HG03025 (cell line): ENCODE measurements around the gene ZNHIT1.
"Not testable (repeated sequence)": the region's sequence is repeated elsewhere in the genome, so short reads cannot be mapped to it uniquely, and the experiment has no call there.

Experiments
- ATAC-seq: cut with Tn5 transposase; IDR thresholded peaks from one replicate; pipeline ENCODE4 v1.9.1; 2021; ENCODE audit warnings: mild to moderate bottlenecking, moderate library complexity; ENCODE audit not compliant: unreplicated experiment, low FRiP score

The ZNHIT1 gene

GRCh38 chr7:101186194-101186593 is 31.8 kb upstream of the ZNHIT1 start:
- ATAC-seq = no peak

DNA sequence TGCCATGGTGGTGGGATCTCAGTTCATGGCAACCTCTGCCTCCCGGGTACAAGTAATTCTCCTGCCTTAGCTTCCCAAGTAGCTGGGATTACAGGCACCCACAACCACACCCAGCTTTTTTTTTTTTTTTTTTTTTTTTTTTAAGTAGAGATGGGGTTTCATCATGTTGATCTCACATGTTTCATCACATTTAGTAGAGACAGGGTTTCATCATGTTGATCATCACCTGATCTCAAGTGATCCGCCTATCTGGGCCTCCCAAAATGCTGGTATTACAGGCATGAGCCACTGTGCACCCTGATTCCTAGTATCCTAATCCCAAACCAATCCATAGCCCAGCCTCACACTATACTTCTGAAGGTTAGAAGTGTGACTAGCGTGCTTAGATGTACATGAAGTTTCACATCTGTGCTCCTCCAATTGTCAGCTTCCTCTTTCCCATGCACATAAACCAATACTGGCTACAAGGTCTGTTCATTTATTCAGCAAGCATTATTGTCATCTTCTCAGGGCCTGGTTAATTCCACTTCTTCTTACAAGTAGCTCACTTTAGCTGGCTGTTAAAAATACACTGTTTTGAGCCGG is 31.0 kb upstream of the ZNHIT1 start:
- no peak for ATAC-seq

- ATAC-seq = no peak
Measured at GRCh38 chr7:101189109-101189508, 28.9 kb upstream of the ZNHIT1 start.

DNA sequence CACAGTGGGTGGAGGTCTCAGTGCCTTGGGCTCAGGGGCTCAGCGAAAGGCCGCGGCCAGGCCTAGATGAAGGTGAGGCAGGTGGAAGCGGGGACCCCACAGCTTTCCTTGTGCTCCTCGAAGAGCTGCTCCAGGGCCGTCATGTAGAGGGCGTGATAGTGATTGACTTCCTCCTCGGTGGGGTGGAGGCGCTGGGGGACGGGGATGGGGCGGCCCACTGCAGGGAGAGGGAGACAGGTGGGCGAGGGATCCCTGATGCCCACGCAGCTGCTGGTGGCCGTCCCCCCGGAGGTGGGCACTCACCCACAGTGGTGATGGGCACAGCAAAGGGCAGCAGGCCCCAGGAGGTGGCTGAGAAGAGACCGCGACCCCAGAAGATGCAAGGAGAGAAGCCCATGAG is 22.1 kb upstream of the ZNHIT1 start:
- ATAC-seq = no peak

- no peak for ATAC-seq
Measured at GRCh38 chr7:101197991-101198390, 20.0 kb upstream of the ZNHIT1 start.

DNA sequence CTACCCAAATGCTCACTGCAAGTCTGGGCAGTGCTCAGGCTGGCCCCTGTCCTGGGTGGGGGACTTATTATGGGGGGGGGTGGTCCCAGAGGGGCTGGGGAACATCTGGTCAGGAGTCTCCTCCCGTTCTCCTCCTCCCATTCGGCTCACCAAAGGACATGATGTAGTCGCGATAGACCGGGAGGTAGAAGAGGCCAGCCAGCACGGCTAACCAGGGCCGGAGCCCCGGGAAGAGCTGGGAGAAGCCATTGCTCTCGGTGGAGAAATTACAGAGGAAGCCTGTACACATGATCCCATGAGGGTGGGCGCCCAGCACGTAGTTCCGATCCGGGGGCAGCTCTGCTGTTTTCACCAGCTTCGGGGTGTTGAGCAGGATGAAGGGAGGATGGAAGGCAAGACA is 19.5 kb upstream of the ZNHIT1 start:
- no peak for ATAC-seq

DNA sequence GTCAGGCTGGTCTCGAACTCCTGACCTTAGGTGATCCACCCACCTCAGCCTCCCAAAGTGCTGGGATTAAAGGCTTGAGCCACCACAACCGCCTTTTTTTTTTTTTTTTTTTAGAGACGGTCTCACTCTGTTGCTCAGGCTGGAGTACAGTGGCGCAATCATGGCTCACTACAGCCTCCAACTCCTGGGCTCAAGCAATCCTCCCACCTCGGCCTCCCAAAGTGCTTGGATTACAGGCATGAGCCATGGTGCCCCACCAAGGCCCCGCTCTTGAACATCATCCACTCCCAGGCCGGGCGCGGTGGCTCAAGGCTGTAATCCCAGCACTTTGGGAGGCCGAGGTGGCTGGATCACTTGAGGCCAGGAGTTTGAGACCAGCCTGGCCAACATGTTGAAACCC is 18.4 kb upstream of the ZNHIT1 start:
- ATAC-seq = not testable (repeated sequence)

- no peak for ATAC-seq
Measured at GRCh38 chr7:101200504-101200861, 17.5 kb upstream of the ZNHIT1 start.

GRCh38 chr7:101200862-101201599 is 16.9 kb upstream of the ZNHIT1 start, which contains the start of gene MOGAT3:
Gene MOGAT3, minus strand, starts transcription at chr7:101201036. Its CDS starts 182 bp downstream, at chr7:101200854.
- no peak for ATAC-seq

GRCh38 chr7:101201695-101202602 is 16.0 kb upstream of the ZNHIT1 start:
- no peak for ATAC-seq

DNA sequence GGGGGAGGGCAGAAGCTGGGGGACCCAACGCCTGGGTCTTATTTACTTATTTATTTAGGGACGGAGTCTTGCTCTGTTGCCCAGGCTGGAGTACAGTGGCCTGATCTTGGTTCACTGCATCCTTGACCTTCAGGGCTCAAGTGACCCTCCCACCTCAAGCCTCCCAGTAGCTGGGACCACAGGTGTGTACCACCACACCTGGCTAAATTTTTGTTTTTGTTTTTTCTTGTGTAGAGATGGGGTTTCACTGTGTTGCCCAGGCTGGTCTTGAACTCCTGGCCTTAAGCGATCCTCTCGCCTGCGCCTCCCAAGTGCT is 15.4 kb upstream of the ZNHIT1 start:
- ATAC-seq = no peak

- not testable (repeated sequence) for ATAC-seq
Measured at GRCh38 chr7:101203740-101204738, 13.9 kb upstream of the ZNHIT1 start.

GRCh38 chr7:101205901-101206664 is 11.9 kb upstream of the ZNHIT1 start:
- ATAC-seq = no peak

- no peak for ATAC-seq
Measured at GRCh38 chr7:101206665-101207042, 11.3 kb upstream of the ZNHIT1 start.

- ATAC-seq = no peak
Measured at GRCh38 chr7:101207459-101207858, 10.5 kb upstream of the ZNHIT1 start.

DNA sequence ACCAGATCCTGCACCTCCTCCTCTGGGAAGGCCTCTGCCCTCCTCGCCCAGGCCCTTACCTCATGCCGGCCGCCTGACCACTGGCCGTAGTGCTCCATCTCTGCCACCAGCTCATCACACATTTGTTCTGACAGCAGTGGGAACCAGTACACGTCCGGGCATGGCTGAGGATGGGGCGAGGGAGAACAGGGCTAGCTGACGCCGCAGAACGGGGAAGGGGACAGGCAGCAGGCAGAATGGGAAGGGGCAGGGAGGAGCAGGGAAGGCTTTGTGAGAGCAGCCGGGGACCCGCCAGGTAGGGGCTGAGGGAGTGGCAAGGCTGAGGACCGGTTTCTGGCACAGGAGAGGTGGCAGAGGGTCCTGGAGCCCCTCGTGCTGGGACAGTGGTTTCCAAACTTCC is 9.2 kb upstream of the ZNHIT1 start:
- no peak for ATAC-seq

GRCh38 chr7:101210143-101210542 is 7.8 kb upstream of the ZNHIT1 start:
- ATAC-seq = no peak

DNA sequence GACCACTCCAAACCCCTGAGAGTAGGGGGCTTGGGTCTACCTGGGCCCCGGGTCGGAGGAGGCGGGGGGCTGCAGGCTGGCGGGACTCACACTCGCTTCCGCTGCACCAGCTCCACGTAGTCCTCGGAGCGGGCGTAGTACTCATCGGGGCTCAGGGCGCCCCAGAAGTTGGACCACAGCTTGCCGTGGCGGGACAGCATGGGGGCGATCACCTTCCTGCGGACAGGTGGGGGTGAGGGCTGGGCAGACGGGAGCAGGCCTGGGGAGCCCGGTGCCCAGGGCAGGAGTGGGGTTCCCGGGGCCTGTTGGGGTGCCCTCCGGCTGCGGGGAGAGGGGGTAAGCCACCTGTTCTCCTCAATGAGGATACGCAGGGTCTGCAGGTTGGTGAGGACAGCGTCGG is 6.5 kb upstream of the ZNHIT1 start:
- no peak for ATAC-seq

GRCh38 chr7:101212014-101212413 is 6.0 kb upstream of the ZNHIT1 start:
- no peak for ATAC-seq
